Measurements from ENCODE around the gene PLP2. TPM values are rescaled to one million over a fixed set of nuclear protein-coding genes. Genes with fewer than 3 reads are reported as not detected.

Gene PLP2
- total RNA-seq, 2 experiments from 2014 or later = 21.2 to 54.3 TPM

- H4K20me1 ChIP-seq (ENCODE audit: insufficient read depth, low read length) = no peaks in the 10 kb centered on the region
- H3K9me2 ChIP-seq (ENCODE audit: insufficient read depth, low read length) = no peaks in the 10 kb centered on the region
- POLR2A ChIA-PET = interaction anchor here (0.7 kb wide), 2 partner anchors 10 to 819 kb away, joined by 3 read pairs; no protein-coding TSS in a partner anchor
- H3K4me2 ChIP-seq (ENCODE audit: low read length) = peak overlapping the region; percentile 71
- H2AFZ ChIP-seq (ENCODE audit: low read length) = no peak overlapping the region
- H3K79me2 ChIP-seq (ENCODE audit: insufficient read depth, low read depth, low read length) = peaks cover 3% of the 10 kb centered on the region; the same call in 1 of the 2 replicates
- DNase-seq (ENCODE audit: low spot score) = peak; percentile 49
- H3K9me3 ChIP-seq (ENCODE audit: low read length) = no peaks in the 10 kb centered on the region
- intact Hi-C loops (cut with micrococcal nuclease; ENCODE audit: unreplicated experiment) = loop anchor here (5.0 kb wide), 1 partner anchor 74 kb away; the partner anchor contains the start of gene PPP1R3F
- H3K4me1 ChIP-seq (ENCODE audit: insufficient read depth, low read length, poor library complexity, severe bottlenecking) = peaks cover 23% of the 10 kb centered on the region
- CTCF ChIA-PET (ENCODE audit: unreplicated experiment) = interaction anchor here (0.6 kb wide), 1 partner anchor 724 kb away, joined by 9 read pairs; no protein-coding TSS in a partner anchor
- no peak overlapping the region for H3K27ac ChIP-seq (ENCODE audit: low read depth, low read length, poor library complexity, severe bottlenecking)
- no TSS peak for BruUV-seq (replicated peaks)
- peak overlapping the region; percentile 86 for H3K4me3 ChIP-seq (ENCODE audit: low read depth, low read length, poor library complexity, severe bottlenecking)
- TF ChIP-seq EZH2phosphoT487 (IDR thresholded peaks at IDR 0.05; ENCODE audit: borderline replicate concordance, low read depth, low read length) (no peak), CTCF (conservative IDR thresholded peaks at IDR 0.05; ENCODE audit: low read length) (peak; percentile 80)
- H3K36me3 ChIP-seq (ENCODE audit: insufficient read depth, low read length) = no peaks in the 10 kb centered on the region
Measured at GRCh38 chrX:49192722-49193328, 21.1 kb downstream of the PLP2 start.

- Histone ChIP-seq H3K9me3 (ENCODE audit: low read length) (no peaks in the 10 kb centered on the region), H3K4me3 (ENCODE audit: low read depth, low read length, poor library complexity, severe bottlenecking) (no peak overlapping the region), H3K4me1 (ENCODE audit: insufficient read depth, low read length, poor library complexity, severe bottlenecking) (peaks cover 26% of the 10 kb centered on the region), H3K79me2 (ENCODE audit: insufficient read depth, low read depth, low read length) (peaks cover 3% of the 10 kb centered on the region; the same call in 1 of the 2 replicates), H3K4me2 (ENCODE audit: low read length) (no peak overlapping the region), H3K36me3 (ENCODE audit: insufficient read depth, low read length) (no peaks in the 10 kb centered on the region), H3K9me2 (ENCODE audit: insufficient read depth, low read length) (no peaks in the 10 kb centered on the region), H4K20me1 (ENCODE audit: insufficient read depth, low read length) (no peaks in the 10 kb centered on the region), H3K27ac (ENCODE audit: low read depth, low read length, poor library complexity, severe bottlenecking) (no peak overlapping the region), H2AFZ (ENCODE audit: low read length) (no peak overlapping the region)
- TF ChIP-seq CTCF (conservative IDR thresholded peaks at IDR 0.05; ENCODE audit: low read length) = no peak
- no peak for TF ChIP-seq EZH2phosphoT487 (IDR thresholded peaks at IDR 0.05; ENCODE audit: borderline replicate concordance, low read depth, low read length)
- BruUV-seq (replicated peaks) = no TSS peak
- no peak for DNase-seq (ENCODE audit: low spot score)
- POLR2A ChIA-PET = no interaction called here
- intact Hi-C loops (cut with micrococcal nuclease; ENCODE audit: unreplicated experiment) = loop anchor here (5.0 kb wide), 1 partner anchor 74 kb away; the partner anchor contains the start of gene PPP1R3F
- CTCF ChIA-PET (ENCODE audit: unreplicated experiment) = no interaction called here
Measured at GRCh38 chrX:49193542-49193964, 21.9 kb downstream of the PLP2 start.

GRCh38 chrX:49197543-49198087 is 25.9 kb downstream of the PLP2 start:
- H3K4me2 ChIP-seq (ENCODE audit: low read length) = no peak overlapping the region
- H3K36me3 ChIP-seq (ENCODE audit: insufficient read depth, low read length) = no peaks in the 10 kb centered on the region
- H2AFZ ChIP-seq (ENCODE audit: low read length) = no peak overlapping the region
- H3K4me3 ChIP-seq (ENCODE audit: low read depth, low read length, poor library complexity, severe bottlenecking) = no peak overlapping the region
- H3K9me3 ChIP-seq (ENCODE audit: low read length) = no peaks in the 10 kb centered on the region
- no peaks in the 10 kb centered on the region for H4K20me1 ChIP-seq (ENCODE audit: insufficient read depth, low read length)
- H3K79me2 ChIP-seq (ENCODE audit: insufficient read depth, low read depth, low read length) = no peaks in the 10 kb centered on the region
- CTCF ChIA-PET (ENCODE audit: unreplicated experiment) = no interaction called here
- TF ChIP-seq EZH2phosphoT487 (IDR thresholded peaks at IDR 0.05; ENCODE audit: borderline replicate concordance, low read depth, low read length) (no peak), CTCF (conservative IDR thresholded peaks at IDR 0.05; ENCODE audit: low read length) (no peak)
- DNase-seq (ENCODE audit: low spot score) = no peak
- H3K27ac ChIP-seq (ENCODE audit: low read depth, low read length, poor library complexity, severe bottlenecking) = no peak overlapping the region
- peaks cover 14% of the 10 kb centered on the region for H3K4me1 ChIP-seq (ENCODE audit: insufficient read depth, low read length, poor library complexity, severe bottlenecking)
- intact Hi-C loops (cut with micrococcal nuclease; ENCODE audit: unreplicated experiment) = no loop called here
- H3K9me2 ChIP-seq (ENCODE audit: insufficient read depth, low read length) = no peaks in the 10 kb centered on the region
- POLR2A ChIA-PET = no interaction called here
- BruUV-seq (replicated peaks) = no TSS peak

Measured in OCI-LY7 (cell line).